Gastroesophageal sphincter (tissue), 4 donors: ENCODE measurements around the gene PLCH2. TPM values are rescaled to one million over a fixed set of nuclear protein-coding genes. Genes with fewer than 3 reads are reported as not detected.

Experiments used
- ATAC-seq: fragments of 150-250 bp; one replicate; pipeline ENCODE4 v1.9.1; 2016; ENCODE audit warnings: mild to moderate bottlenecking, moderate library complexity
- H3K27ac ChIP-seq, 4 donors: fragments of 200-600 bp; sonication (generic) in 3 of 4; 1 replicate in 3 of 4; 2 replicates in 1 of 4; pipeline ENCODE4 v1.5.1; 2016 to 2019
- H3K27me3 ChIP-seq: fragments of 200-600 bp; sonication (generic); one replicate; pipeline ENCODE4 v1.5.1; 2019
- H3K36me3 ChIP-seq, 2 donors: fragments of 200-600 bp; sonication (generic); one replicate each; pipeline ENCODE4 v1.5.1; 2019; ENCODE audit warnings: control low read depth in 1 of 2
- H3K4me1 ChIP-seq, 3 donors: fragments of 200-600 bp; sonication (generic); 1 replicate in 2 of 3; 2 replicates in 1 of 3; pipeline ENCODE4 v1.5.1; 2016 to 2019; ENCODE audit warnings: control low read depth in 2 of 3
- H3K4me3 ChIP-seq, 2 donors: fragments of 200-600 bp; sonication (generic); one replicate each; pipeline ENCODE4 v1.5.1; 2019; ENCODE audit warnings: mild to moderate bottlenecking in 1 of 2, moderate library complexity in 1 of 2
- H3K9me3 ChIP-seq, 3 donors: fragments of 200-600 bp; sonication (generic); one replicate each; pipeline ENCODE4 v1.5.1; 2017 to 2019; ENCODE audit warnings: control low read depth in 2 of 3
- CTCF ChIP-seq, 4 experiments: fragments of 200-600 bp in 2 of 4; fragments of 450-650 bp in 2 of 4; sonication (generic) in 1 of 4; IDR thresholded peaks; one replicate each; pipeline ENCODE4 v1.5.1; 2017 to 2019; ENCODE audit warnings: antibody characterized with exemption in 4 of 4, mild to moderate bottlenecking in 2 of 4, moderate library complexity in 2 of 4
- EP300 ChIP-seq: sonication (generic); formaldehyde crosslinking; IDR thresholded peaks from one replicate; pipeline ENCODE4 v1.6.1; 2017; ENCODE audit warnings: antibody characterized with exemption, mild to moderate bottlenecking
- POLR2A ChIP-seq, 2 donors: fragments of 450-650 bp; IDR thresholded peaks; one replicate each; pipeline ENCODE4 v1.6.1; 2017; ENCODE audit warnings: antibody characterized with exemption in 2 of 2, mild to moderate bottlenecking in 2 of 2, moderate library complexity in 1 of 2
- POLR2AphosphoS5 ChIP-seq: sonication (generic); formaldehyde crosslinking; IDR thresholded peaks from one replicate; pipeline ENCODE4 v1.6.1; 2017; ENCODE audit warnings: antibody characterized with exemption
- WGBS, 2 donors: methylation state at CpG; one replicate each; pipeline ENCODE4 v1.1.5; 2018; ENCODE audit warnings: low coverage in 1 of 2; 5-methylcytosine and 5-hydroxymethylcytosine counted together
- total RNA-seq, 4 donors: library from RNA; depleted of rRNA; stranded (reverse); fragments of >200 nt; gene quantifications; one replicate each; pipeline ENCODE4 v1.1.0, GENCODE V29; 2016

The PLCH2 gene
- total RNA-seq, 4 donors from 2014 or later, result under 0.01 to 0.72 (median 0.15) TPM

GRCh38 chr1:2529784-2530512, 53.9 kb downstream of the PLCH2 start, which contains the start of gene HES5:
Gene HES5, minus strand, starts transcription at chr1:2530263. Its CDS starts 99 bp downstream, at chr1:2530164.
- no peaks in the 10 kb centered on the region for H3K9me3 ChIP-seq
- no peak for ATAC-seq
- no CpG with 5 or more reads among the region's 91 CpGs for WGBS, 2 donors
- TF ChIP-seq POLR2A (IDR thresholded peaks at IDR 0.05) (no peak), POLR2AphosphoS5 (no peak), EP300 (no peak), CTCF (IDR thresholded peaks at IDR 0.05) (no peak)
- peak within 1 kb of the TSS in 1 of 2 donors; percentile 44 for H3K4me3 ChIP-seq
- H3K36me3 ChIP-seq, result no peaks in the 10 kb centered on the region
- peaks cover 0 to 61% (median 30%) of the 10 kb centered on the region in 3 donors for H3K4me1 ChIP-seq
- H3K27ac ChIP-seq, result peak within 1 kb of the TSS in 2 of 4 donors; percentile 19 to 42
- H3K27me3 ChIP-seq, result peaks cover 79% of the 10 kb centered on the region

GRCh38 chr1:2530513-2531361, 54.6 kb downstream of the PLCH2 start:
- Histone ChIP-seq H3K4me3 (peak overlapping the region in 1 of 2 donors; percentile 44), H3K27me3 (peaks cover 86% of the 10 kb centered on the region), H3K9me3 (no peaks in the 10 kb centered on the region), H3K4me1 (peaks cover 0 to 53% (median 25%) of the 10 kb centered on the region in 3 donors), H3K27ac (peak overlapping the region in 1 of 4 donors; percentile 42), H3K36me3 (no peaks in the 10 kb centered on the region)
- TF ChIP-seq EP300 (no peak), POLR2A (IDR thresholded peaks at IDR 0.05) (no peak), POLR2AphosphoS5 (no peak), CTCF (IDR thresholded peaks at IDR 0.05) (no peak)
- ATAC-seq, result no peak
- WGBS, 2 donors, result 7% methylated on average over 3 of the region's 30 CpGs; no CpG with 5 or more reads in 1 of the 2 donors

- Histone ChIP-seq H3K9me3 (no peaks in the 10 kb centered on the region), H3K27ac (no peak overlapping the region), H3K4me3 (no peak overlapping the region), H3K36me3 (no peaks in the 10 kb centered on the region), H3K4me1 (peaks cover 0 to 40% (median 19%) of the 10 kb centered on the region in 3 donors), H3K27me3 (peaks cover 100% of the 10 kb centered on the region)
- TF ChIP-seq POLR2A (IDR thresholded peaks at IDR 0.05) (no peak), POLR2AphosphoS5 (no peak), EP300 (no peak), CTCF (IDR thresholded peaks at IDR 0.05) (no peak)
- no peak for ATAC-seq
- 49 to 100% methylated on average over 1 to 6 of the region's 23 CpGs for WGBS, 2 donors
These were observed 56.5 kb downstream of the PLCH2 start for GRCh38 chr1:2532485-2533160.

GRCh38 chr1:2533365-2533764, 57.3 kb downstream of the PLCH2 start:
- Histone ChIP-seq H3K4me3 (no peak overlapping the region), H3K4me1 (peaks cover 0 to 33% (median 19%) of the 10 kb centered on the region in 3 donors), H3K9me3 (no peaks in the 10 kb centered on the region), H3K36me3 (no peaks in the 10 kb centered on the region), H3K27ac (no peak overlapping the region), H3K27me3 (peaks cover 100% of the 10 kb centered on the region)
- TF ChIP-seq POLR2AphosphoS5, result no peak
- no peak for TF ChIP-seq CTCF (IDR thresholded peaks at IDR 0.05)
- no peak for TF ChIP-seq EP300
- 58% methylated on average over 4 of the region's 11 CpGs; no CpG with 5 or more reads in 1 of the 2 donors for WGBS, 2 donors
- ATAC-seq, result no peak
